Keratinocyte (primary cell): ENCODE measurements around the gene FAF1. TPM values are rescaled to one million over a fixed set of nuclear protein-coding genes. Genes with fewer than 3 reads are reported as not detected.

Source experiments
- DNase-seq: peaks from one replicate; pipeline ENCODE4 v3.0.0-alpha.2; 2011; ENCODE audit warnings: low read depth, missing footprints, low spot score
- FAIRE-seq: peaks from 2 replicates; lab custom pipeline; 2011; peaks lifted over from hg19 to GRCh38; lab: Jason Lieb, UNC
- H2AFZ ChIP-seq: 2 replicates; pipeline ENCODE4 v1.6.0; 2012; ENCODE audit warnings: low read length, control low read depth, inconsistent platforms; ENCODE audit not compliant: control insufficient read depth
- H3K27ac ChIP-seq: 2 replicates; pipeline ENCODE4 v1.5.1; 2011; ENCODE audit warnings: low read length; ENCODE audit not compliant: control insufficient read depth, insufficient read depth
- H3K27me3 ChIP-seq: 3 replicates; pipeline ENCODE4 v1.6.0; 2011; ENCODE audit warnings: low read length; ENCODE audit not compliant: control insufficient read depth, insufficient read depth; ENCODE audit errors: extremely low read depth
- H3K36me3 ChIP-seq, 2 experiments: 2 replicates in 1 of 2; 3 replicates in 1 of 2; pipeline ENCODE4 v1.5.1; 2011; ENCODE audit warnings: low read length in 2 of 2, mild to moderate bottlenecking in 1 of 2; ENCODE audit not compliant: control insufficient read depth in 2 of 2, insufficient read depth in 2 of 2; ENCODE audit errors: extremely low read depth in 1 of 2
- H3K4me1 ChIP-seq: 3 replicates; pipeline ENCODE4 v1.5.1; 2011; ENCODE audit warnings: low read length; ENCODE audit not compliant: control insufficient read depth, insufficient read depth; ENCODE audit errors: extremely low read depth
- H3K4me2 ChIP-seq: 3 replicates; pipeline ENCODE4 v1.6.0; 2011; ENCODE audit warnings: low read depth, low read length; ENCODE audit not compliant: control insufficient read depth, insufficient read depth; ENCODE audit errors: extremely low read depth
- H3K4me3 ChIP-seq, 3 experiments: fragments of 200-600 bp in 1 of 3; sonication (generic) in 1 of 3; 2 replicates in 2 of 3; 3 replicates in 1 of 3; pipeline ENCODE4 v1.5.1; 2011 to 2016; ENCODE audit warnings: low read length in 3 of 3, mild to moderate bottlenecking in 3 of 3, control low read depth in 2 of 3, inconsistent platforms in 1 of 3, low read depth in 1 of 3, mixed read lengths in 1 of 3, mixed run types in 1 of 3, moderate library complexity in 1 of 3; ENCODE audit not compliant: control insufficient read depth in 2 of 3, insufficient read depth in 2 of 3; ENCODE audit errors: extremely low read depth in 1 of 3
- H3K79me2 ChIP-seq: 2 replicates; pipeline ENCODE4 v1.6.0; 2012; ENCODE audit warnings: low read length; ENCODE audit not compliant: control insufficient read depth, insufficient read depth
- H3K9ac ChIP-seq: 3 replicates; pipeline ENCODE4 v1.6.0; 2011; ENCODE audit warnings: low read length; ENCODE audit not compliant: control insufficient read depth, insufficient read depth; ENCODE audit errors: extremely low read depth
- H3K9me1 ChIP-seq: 3 replicates; pipeline ENCODE4 v1.6.0; 2011; ENCODE audit warnings: low read length; ENCODE audit not compliant: control insufficient read depth, insufficient read depth; ENCODE audit errors: extremely low read depth
- H3K9me3 ChIP-seq: 2 replicates; pipeline ENCODE4 v1.5.1; 2012; ENCODE audit warnings: low read depth, low read length; ENCODE audit not compliant: control insufficient read depth
- H4K20me1 ChIP-seq: 3 replicates; pipeline ENCODE4 v1.6.0; 2011; ENCODE audit warnings: low read length; ENCODE audit not compliant: control insufficient read depth, insufficient read depth; ENCODE audit errors: extremely low read depth
- EZH2 ChIP-seq: IDR thresholded peaks from one replicate; pipeline ENCODE4 v1.6.1; 2012; ENCODE audit warnings: inconsistent platforms, mild to moderate bottlenecking, low read length, moderate library complexity
- dilution Hi-C: fragments of 300-500 bp; cut with MboI; formaldehyde crosslinking; loops from one replicate; pipeline ENCODE4 v1.7.0; 2020; ENCODE audit warnings: low sequenced_read_pairs; ENCODE audit not compliant: extremely low pct_ligation_motif_present
- polyA plus RNA-seq, 5 experiments: library from polyadenylated mRNA; depleted of rRNA in 3 of 5; stranded (reverse) in 3 of 5; stranded (forward) in 1 of 5; unstranded in 1 of 5; fragments of >200 nt; gene quantifications; 1 replicate in 1 of 5; 2 replicates in 3 of 5; 3 replicates in 1 of 5; pipeline versions ENCODE4 v1.2.1 to v1.2.3, GENCODE V29; 2011 to 2012; ENCODE audit warnings: missing spikeins in 2 of 5, low read depth in 1 of 5, low replicate concordance in 1 of 5
- TF ChIP-seq, protein P1 (sequence below), 3 experiments: IDR thresholded peaks in 1 of 3; conservative IDR thresholded peaks in 1 of 3; optimal IDR thresholded peaks in 1 of 3; 2 replicates in 2 of 3; 3 replicates in 1 of 3; pipeline versions ENCODE3 to v1.5.1; 2011; ENCODE audit warnings: low read length in 3 of 3, mild to moderate bottlenecking in 3 of 3, moderate library complexity in 2 of 3, control low read depth in 1 of 3, inconsistent platforms in 1 of 3; ENCODE audit not compliant: insufficient read depth in 2 of 3; ENCODE audit errors: extremely low read depth in 1 of 3

The FAF1 gene
- polyA plus RNA-seq, 1 donor (not counting 4 experiments of a cell fraction or from before 2014, with no cell fraction given), result 33.1 TPM

- DNase-seq (no peak), FAIRE-seq (no peak)
- Histone ChIP-seq H2AFZ (no peak overlapping the region), H3K36me3 (no peaks in the 10 kb centered on the region), H3K27ac (no peak overlapping the region), H3K4me1 (no peaks in the 10 kb centered on the region), H4K20me1 (no peaks in the 10 kb centered on the region), H3K9me1 (no peaks in the 10 kb centered on the region), H3K9me3 (no peaks in the 10 kb centered on the region), H3K4me2 (no peak overlapping the region), H3K9ac (no peak overlapping the region), H3K79me2 (no peaks in the 10 kb centered on the region), H3K4me3 (no peak overlapping the region), H3K27me3 (no peaks in the 10 kb centered on the region)
- dilution Hi-C loops, result no loop called here
- TF ChIP-seq, protein P1, sequence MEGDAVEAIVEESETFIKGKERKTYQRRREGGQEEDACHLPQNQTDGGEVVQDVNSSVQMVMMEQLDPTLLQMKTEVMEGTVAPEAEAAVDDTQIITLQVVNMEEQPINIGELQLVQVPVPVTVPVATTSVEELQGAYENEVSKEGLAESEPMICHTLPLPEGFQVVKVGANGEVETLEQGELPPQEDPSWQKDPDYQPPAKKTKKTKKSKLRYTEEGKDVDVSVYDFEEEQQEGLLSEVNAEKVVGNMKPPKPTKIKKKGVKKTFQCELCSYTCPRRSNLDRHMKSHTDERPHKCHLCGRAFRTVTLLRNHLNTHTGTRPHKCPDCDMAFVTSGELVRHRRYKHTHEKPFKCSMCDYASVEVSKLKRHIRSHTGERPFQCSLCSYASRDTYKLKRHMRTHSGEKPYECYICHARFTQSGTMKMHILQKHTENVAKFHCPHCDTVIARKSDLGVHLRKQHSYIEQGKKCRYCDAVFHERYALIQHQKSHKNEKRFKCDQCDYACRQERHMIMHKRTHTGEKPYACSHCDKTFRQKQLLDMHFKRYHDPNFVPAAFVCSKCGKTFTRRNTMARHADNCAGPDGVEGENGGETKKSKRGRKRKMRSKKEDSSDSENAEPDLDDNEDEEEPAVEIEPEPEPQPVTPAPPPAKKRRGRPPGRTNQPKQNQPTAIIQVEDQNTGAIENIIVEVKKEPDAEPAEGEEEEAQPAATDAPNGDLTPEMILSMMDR (optimal IDR thresholded peaks at IDR 0.05 in 1 of 3, IDR thresholded peaks at IDR 0.05 in 1 of 3, conservative IDR thresholded peaks at IDR 0.05 in 1 of 3; ENCODE audit: extremely low read depth in 1 of 3, insufficient read depth in 2 of 3, low read length in 3 of 3), result no peak
- no peak for TF ChIP-seq EZH2
Observed at GRCh38 chr1:50665413-50665812, 294.7 kb downstream of the FAF1 start.

- DNase-seq (no peak), FAIRE-seq (no peak)
- Histone ChIP-seq H3K27ac (no peak overlapping the region), H3K36me3 (no peaks in the 10 kb centered on the region), H3K9me3 (no peaks in the 10 kb centered on the region), H3K4me3 (no peak overlapping the region), H3K79me2 (no peaks in the 10 kb centered on the region), H3K27me3 (no peaks in the 10 kb centered on the region), H3K9ac (no peak overlapping the region), H3K4me1 (no peaks in the 10 kb centered on the region), H3K4me2 (no peak overlapping the region), H2AFZ (no peak overlapping the region), H4K20me1 (no peaks in the 10 kb centered on the region), H3K9me1 (no peaks in the 10 kb centered on the region)
- TF ChIP-seq, protein P1 (optimal IDR thresholded peaks at IDR 0.05 in 1 of 3, IDR thresholded peaks at IDR 0.05 in 1 of 3, conservative IDR thresholded peaks at IDR 0.05 in 1 of 3; ENCODE audit: extremely low read depth in 1 of 3, insufficient read depth in 2 of 3, low read length in 3 of 3), result no peak
- TF ChIP-seq EZH2, result no peak
- dilution Hi-C loops, result no loop called here
Observed at GRCh38 chr1:50661626-50662025, 298.4 kb downstream of the FAF1 start.
